IMR-90 (cell line): ENCODE measurements around the gene PTPRN2.

Experiments
- MAFK ChIP-seq: IDR thresholded peaks from 2 replicates; pipeline ENCODE4 v1.6.1; 2012; ENCODE audit warnings: low read depth, low read length, improper control_type of control experiment
- POLR2A ChIP-seq: IDR thresholded peaks from 2 replicates; pipeline ENCODE4 v1.6.1; 2012; ENCODE audit warnings: mild to moderate bottlenecking, low read depth, low read length
- RFX5 ChIP-seq: IDR thresholded peaks from 2 replicates; pipeline ENCODE4 v1.8.0; 2012; ENCODE audit warnings: low read depth, mild to moderate bottlenecking, low read length, moderate library complexity
- SMC3 ChIP-seq: fragments of 150-350 bp; IDR thresholded peaks from 2 replicates; pipeline ENCODE4 v1.6.1; 2016; ENCODE audit warnings: low read depth, mild to moderate bottlenecking, antibody characterized with exemption, low read length, moderate library complexity
- TF ChIP-seq, protein P1 (sequence below): conservative IDR thresholded peaks from 2 replicates; pipeline ENCODE4 v1.5.1; 2012; ENCODE audit warnings: mild to moderate bottlenecking, low read depth, low read length, improper control_type of control experiment
- TF ChIP-seq, protein P2 (sequence below): fragments of 150-350 bp; IDR thresholded peaks from 2 replicates; pipeline ENCODE4 v1.6.1; 2016; ENCODE audit warnings: low read depth, mild to moderate bottlenecking, low read length, moderate library complexity, borderline replicate concordance

DNA sequence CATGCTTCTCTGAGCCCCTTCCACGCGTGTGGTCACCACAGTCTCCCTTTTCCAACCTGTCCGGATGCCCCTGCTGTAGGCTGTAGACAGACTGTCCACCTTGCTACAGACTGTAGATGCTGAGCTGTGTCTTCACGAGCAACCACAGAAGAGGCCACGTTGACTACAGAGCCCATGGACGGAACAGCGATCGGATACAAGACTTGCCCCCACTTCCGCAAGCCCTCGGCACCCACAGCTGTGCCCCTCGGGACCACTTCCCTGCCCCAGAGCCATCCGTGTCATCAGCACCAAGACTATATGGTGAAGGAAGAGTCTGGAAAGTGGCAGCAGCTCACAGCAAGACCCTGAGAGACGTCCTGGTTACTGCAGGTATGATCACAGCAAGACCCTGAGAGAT, 759.4 kb downstream of the PTPRN2 start:
- TF ChIP-seq, protein P1, sequence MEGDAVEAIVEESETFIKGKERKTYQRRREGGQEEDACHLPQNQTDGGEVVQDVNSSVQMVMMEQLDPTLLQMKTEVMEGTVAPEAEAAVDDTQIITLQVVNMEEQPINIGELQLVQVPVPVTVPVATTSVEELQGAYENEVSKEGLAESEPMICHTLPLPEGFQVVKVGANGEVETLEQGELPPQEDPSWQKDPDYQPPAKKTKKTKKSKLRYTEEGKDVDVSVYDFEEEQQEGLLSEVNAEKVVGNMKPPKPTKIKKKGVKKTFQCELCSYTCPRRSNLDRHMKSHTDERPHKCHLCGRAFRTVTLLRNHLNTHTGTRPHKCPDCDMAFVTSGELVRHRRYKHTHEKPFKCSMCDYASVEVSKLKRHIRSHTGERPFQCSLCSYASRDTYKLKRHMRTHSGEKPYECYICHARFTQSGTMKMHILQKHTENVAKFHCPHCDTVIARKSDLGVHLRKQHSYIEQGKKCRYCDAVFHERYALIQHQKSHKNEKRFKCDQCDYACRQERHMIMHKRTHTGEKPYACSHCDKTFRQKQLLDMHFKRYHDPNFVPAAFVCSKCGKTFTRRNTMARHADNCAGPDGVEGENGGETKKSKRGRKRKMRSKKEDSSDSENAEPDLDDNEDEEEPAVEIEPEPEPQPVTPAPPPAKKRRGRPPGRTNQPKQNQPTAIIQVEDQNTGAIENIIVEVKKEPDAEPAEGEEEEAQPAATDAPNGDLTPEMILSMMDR = no peak
- TF ChIP-seq RFX5 = no peak
- no peak for TF ChIP-seq POLR2A
- no peak for TF ChIP-seq MAFK
- no peak for TF ChIP-seq SMC3
- TF ChIP-seq, protein P2, sequence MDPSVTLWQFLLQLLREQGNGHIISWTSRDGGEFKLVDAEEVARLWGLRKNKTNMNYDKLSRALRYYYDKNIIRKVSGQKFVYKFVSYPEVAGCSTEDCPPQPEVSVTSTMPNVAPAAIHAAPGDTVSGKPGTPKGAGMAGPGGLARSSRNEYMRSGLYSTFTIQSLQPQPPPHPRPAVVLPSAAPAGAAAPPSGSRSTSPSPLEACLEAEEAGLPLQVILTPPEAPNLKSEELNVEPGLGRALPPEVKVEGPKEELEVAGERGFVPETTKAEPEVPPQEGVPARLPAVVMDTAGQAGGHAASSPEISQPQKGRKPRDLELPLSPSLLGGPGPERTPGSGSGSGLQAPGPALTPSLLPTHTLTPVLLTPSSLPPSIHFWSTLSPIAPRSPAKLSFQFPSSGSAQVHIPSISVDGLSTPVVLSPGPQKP = no peak
